ENCODE measurements around the gene EXOC4. TPM values are rescaled to one million over a fixed set of nuclear protein-coding genes. Genes with fewer than 3 reads are reported as not detected.

EXOC4 gene
- polyA plus RNA-seq, 1 experiment: 45.9 TPM

DNA sequence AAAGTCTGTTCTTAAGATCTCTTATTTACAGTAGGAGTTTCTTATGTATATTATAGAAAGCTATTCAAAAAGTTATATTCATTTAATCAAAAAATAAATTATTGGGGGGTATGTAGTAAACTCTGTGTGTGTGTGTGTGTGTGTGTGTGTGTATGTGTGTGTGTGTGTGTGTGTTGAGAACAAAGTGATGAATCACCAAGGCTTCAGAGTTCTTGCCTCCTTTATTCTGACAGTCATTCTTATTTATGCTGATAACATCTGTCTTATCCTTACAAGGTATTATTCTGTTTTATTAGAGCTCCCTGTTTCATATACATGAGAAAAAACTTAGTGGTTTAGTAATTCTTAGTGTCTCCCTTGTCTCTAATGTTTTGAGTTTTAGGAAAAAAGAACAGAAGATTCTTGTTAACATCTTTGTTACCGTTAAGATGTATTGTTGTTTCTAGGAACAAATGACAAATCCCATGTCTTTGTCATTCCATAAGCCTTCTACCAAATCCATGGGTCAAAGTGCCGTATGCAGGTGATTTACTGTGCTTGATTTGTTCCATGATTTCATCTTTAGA is 424.0 kb downstream of the EXOC4 start:
- Histone ChIP-seq H3K27me3 (ENCODE audit: control insufficient read depth, insufficient read depth, low read length) (no peaks in the 10 kb centered on the region), H3K36me3 (ENCODE audit: control insufficient read depth, insufficient read depth, low read length) (no peaks in the 10 kb centered on the region), H3K4me3 (ENCODE audit: low read depth, low read length) (no peak overlapping the region)
- CTCF ChIA-PET: interaction anchor here (0.6 to 1.9 kb wide), 2 partner anchors 8 to 22 kb away, joined by 3 to 4 read pairs; no protein-coding TSS in a partner anchor
- DNase-seq (ENCODE audit: low read depth): no peak
- TF ChIP-seq CTCF (IDR thresholded peaks at IDR 0.05; ENCODE audit: insufficient read depth, low read depth, low read length): no peak
- POLR2A ChIA-PET: no interaction called here

GRCh38 chr7:133678137-133678814 is 425.4 kb downstream of the EXOC4 start:
- TF ChIP-seq CTCF (IDR thresholded peaks at IDR 0.05; ENCODE audit: insufficient read depth, low read depth, low read length): no peak
- H3K4me3 ChIP-seq (ENCODE audit: low read depth, low read length): no peak overlapping the region
- CTCF ChIA-PET: interaction anchor here (1.9 kb wide), 1 partner anchor 10 kb away, joined by 4 read pairs; no protein-coding TSS in a partner anchor
- no peaks in the 10 kb centered on the region for H3K36me3 ChIP-seq (ENCODE audit: control insufficient read depth, insufficient read depth, low read length)
- H3K27me3 ChIP-seq (ENCODE audit: control insufficient read depth, insufficient read depth, low read length): no peaks in the 10 kb centered on the region
- POLR2A ChIA-PET: no interaction called here
- DNase-seq (ENCODE audit: low read depth): no peak

DNA sequence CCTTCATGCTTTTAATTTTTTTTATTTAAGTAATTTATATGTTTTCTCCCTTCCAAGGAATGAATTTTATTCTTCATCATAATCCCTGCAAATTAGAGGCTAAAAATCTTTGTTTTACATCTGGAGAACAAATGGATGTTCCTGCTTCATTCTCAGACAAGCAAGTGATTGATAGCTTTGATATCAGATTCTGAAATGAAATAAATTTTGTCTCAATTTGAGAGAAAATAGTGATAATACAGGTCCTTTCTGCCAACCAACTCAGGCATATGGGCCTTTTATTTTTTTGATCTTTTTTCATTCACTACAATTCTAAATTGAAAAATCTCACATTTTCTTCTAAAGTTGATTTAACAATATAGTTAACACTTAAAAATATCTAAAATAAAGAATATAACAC is 427.1 kb downstream of the EXOC4 start:
- TF ChIP-seq CTCF (IDR thresholded peaks at IDR 0.05; ENCODE audit: insufficient read depth, low read depth, low read length): no peak
- no peaks in the 10 kb centered on the region for H3K27me3 ChIP-seq (ENCODE audit: control insufficient read depth, insufficient read depth, low read length)
- no peaks in the 10 kb centered on the region for H3K36me3 ChIP-seq (ENCODE audit: control insufficient read depth, insufficient read depth, low read length)
- ChIA-PET POLR2A (interaction anchor here (0.5 kb wide), 1 partner anchor 70 kb away, joined by 4 read pairs; no protein-coding TSS in a partner anchor), CTCF (no interaction called here)
- no peak for DNase-seq (ENCODE audit: low read depth)
- H3K4me3 ChIP-seq (ENCODE audit: low read depth, low read length): no peak overlapping the region

DNA sequence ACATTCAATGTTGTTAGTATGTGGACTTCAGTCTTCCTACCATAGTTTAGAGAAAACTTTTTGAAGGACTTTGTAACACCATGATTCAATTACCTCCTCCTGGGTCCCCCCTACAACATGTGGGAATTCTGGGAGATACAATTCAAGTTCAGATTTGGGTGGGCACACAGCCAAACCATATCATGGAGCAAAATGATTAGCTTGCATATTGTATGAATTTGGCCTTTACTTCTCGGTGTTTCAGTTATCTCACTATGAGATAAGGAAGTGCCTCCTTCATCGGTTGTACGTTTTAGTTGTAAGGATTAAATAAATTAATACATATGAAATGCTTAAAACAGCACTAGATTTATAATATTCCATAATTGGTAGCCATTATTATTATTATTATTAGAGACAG is 428.7 kb downstream of the EXOC4 start:
- Histone ChIP-seq H3K36me3 (ENCODE audit: control insufficient read depth, insufficient read depth, low read length) (no peaks in the 10 kb centered on the region), H3K27me3 (ENCODE audit: control insufficient read depth, insufficient read depth, low read length) (no peaks in the 10 kb centered on the region), H3K4me3 (ENCODE audit: low read depth, low read length) (no peak overlapping the region)
- TF ChIP-seq CTCF (IDR thresholded peaks at IDR 0.05; ENCODE audit: insufficient read depth, low read depth, low read length): no peak
- POLR2A ChIA-PET: no interaction called here
- CTCF ChIA-PET: no interaction called here
- DNase-seq (ENCODE audit: low read depth): no peak

GRCh38 chr7:133682364-133683181 is 429.7 kb downstream of the EXOC4 start:
- no peaks in the 10 kb centered on the region for H3K27me3 ChIP-seq (ENCODE audit: control insufficient read depth, insufficient read depth, low read length)
- CTCF ChIA-PET: interaction anchor here (0.6 kb wide), 1 partner anchor 109 kb away, joined by 3 read pairs; no protein-coding TSS in a partner anchor
- H3K4me3 ChIP-seq (ENCODE audit: low read depth, low read length): no peak overlapping the region
- TF ChIP-seq CTCF (IDR thresholded peaks at IDR 0.05; ENCODE audit: insufficient read depth, low read depth, low read length): no peak
- no peaks in the 10 kb centered on the region for H3K36me3 ChIP-seq (ENCODE audit: control insufficient read depth, insufficient read depth, low read length)
- DNase-seq (ENCODE audit: low read depth): no peak
- POLR2A ChIA-PET: no interaction called here
